ENCODE data around the gene CERK. TPM values are rescaled to one million over a fixed set of nuclear protein-coding genes. Genes with fewer than 3 reads are reported as not detected.

The CERK gene
- total RNA-seq, 2 donors from 2014 or later: 54.9 to 57.6 TPM

DNA sequence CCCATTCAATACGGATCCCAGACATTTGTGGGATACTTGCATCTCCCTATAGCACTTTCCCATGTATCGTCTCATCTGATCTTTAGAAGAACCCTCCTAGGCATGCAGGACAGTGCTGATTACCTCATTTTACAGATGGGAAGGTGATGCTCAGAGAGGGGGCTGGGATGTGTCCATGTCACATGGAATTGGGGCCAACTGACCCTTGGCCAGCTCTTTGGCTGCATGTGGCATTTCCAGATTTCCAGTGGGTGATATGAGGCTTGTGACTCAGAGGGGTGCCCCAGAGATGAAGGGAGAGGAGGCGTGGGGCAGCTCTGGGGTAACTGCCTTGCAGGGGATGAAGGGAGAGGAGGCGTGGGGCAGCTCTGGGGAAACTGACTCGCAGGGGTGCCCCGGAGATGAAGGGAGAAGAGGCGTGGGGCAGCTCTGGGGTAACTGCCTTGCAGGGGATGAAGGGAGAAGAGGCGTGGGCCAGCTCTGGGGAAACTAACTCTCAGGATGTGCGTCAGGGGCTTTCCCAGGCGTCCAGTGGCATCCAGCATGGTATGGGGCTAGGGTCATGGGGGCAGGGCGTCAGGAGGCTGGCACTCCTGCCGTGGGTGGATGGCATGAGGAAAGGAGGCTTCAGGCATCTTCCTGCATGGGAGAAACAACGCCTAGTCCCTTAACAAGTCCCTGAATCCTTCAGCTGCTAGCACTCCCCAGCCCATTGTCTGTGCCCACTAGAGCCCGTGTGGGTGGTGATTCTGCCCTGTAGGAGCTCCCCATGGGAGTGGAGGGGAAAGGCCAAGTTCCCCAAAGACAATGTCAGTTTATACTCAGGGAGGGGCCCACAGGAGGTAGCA, 11.9 kb upstream of the CERK start:
- WGBS, 2 experiments (ENCODE audit: insufficient coverage in 1 of 2, insufficient read length in 1 of 2): 85 to 86% methylated on average over 7 to 14 of the region's 14 CpGs
- H3K36me3 Mint-ChIP-seq (ENCODE audit: low read depth): no peaks in the 10 kb centered on the region
- H3K27ac Mint-ChIP-seq: no peak overlapping the region
- no peak overlapping the region for H3K4me3 ChIP-seq (ENCODE audit: low read length)
- no peaks in the 10 kb centered on the region for H3K4me1 ChIP-seq (ENCODE audit: control insufficient read depth, insufficient read depth, low read length)
- H3K9me3 Mint-ChIP-seq: peaks cover 8% of the 10 kb centered on the region
- TF ChIP-seq, protein P1, sequence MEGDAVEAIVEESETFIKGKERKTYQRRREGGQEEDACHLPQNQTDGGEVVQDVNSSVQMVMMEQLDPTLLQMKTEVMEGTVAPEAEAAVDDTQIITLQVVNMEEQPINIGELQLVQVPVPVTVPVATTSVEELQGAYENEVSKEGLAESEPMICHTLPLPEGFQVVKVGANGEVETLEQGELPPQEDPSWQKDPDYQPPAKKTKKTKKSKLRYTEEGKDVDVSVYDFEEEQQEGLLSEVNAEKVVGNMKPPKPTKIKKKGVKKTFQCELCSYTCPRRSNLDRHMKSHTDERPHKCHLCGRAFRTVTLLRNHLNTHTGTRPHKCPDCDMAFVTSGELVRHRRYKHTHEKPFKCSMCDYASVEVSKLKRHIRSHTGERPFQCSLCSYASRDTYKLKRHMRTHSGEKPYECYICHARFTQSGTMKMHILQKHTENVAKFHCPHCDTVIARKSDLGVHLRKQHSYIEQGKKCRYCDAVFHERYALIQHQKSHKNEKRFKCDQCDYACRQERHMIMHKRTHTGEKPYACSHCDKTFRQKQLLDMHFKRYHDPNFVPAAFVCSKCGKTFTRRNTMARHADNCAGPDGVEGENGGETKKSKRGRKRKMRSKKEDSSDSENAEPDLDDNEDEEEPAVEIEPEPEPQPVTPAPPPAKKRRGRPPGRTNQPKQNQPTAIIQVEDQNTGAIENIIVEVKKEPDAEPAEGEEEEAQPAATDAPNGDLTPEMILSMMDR (conservative IDR thresholded peaks at IDR 0.05): no peak
- no peak overlapping the region for H3K27ac ChIP-seq (ENCODE audit: low read depth, low read length)
- H3K36me3 ChIP-seq (ENCODE audit: control insufficient read depth, insufficient read depth, low read length): no peaks in the 10 kb centered on the region
- no peaks in the 10 kb centered on the region for H3K4me1 Mint-ChIP-seq
- H3K27me3 ChIP-seq (ENCODE audit: control insufficient read depth, insufficient read depth, low read length, poor library complexity, severe bottlenecking): peaks cover 21% of the 10 kb centered on the region
- DNase-seq: no peak
- H3K27me3 Mint-ChIP-seq (ENCODE audit: insufficient read depth): peaks cover 28% of the 10 kb centered on the region
- H3K9ac ChIP-seq (ENCODE audit: extremely low read depth, low read length, poor library complexity, severe bottlenecking): no peak overlapping the region
- H3K9me3 ChIP-seq (ENCODE audit: control insufficient read depth, low read length): peaks cover under 1% of the 10 kb centered on the region
- no peak overlapping the region for H3K4me3 Mint-ChIP-seq

DNA sequence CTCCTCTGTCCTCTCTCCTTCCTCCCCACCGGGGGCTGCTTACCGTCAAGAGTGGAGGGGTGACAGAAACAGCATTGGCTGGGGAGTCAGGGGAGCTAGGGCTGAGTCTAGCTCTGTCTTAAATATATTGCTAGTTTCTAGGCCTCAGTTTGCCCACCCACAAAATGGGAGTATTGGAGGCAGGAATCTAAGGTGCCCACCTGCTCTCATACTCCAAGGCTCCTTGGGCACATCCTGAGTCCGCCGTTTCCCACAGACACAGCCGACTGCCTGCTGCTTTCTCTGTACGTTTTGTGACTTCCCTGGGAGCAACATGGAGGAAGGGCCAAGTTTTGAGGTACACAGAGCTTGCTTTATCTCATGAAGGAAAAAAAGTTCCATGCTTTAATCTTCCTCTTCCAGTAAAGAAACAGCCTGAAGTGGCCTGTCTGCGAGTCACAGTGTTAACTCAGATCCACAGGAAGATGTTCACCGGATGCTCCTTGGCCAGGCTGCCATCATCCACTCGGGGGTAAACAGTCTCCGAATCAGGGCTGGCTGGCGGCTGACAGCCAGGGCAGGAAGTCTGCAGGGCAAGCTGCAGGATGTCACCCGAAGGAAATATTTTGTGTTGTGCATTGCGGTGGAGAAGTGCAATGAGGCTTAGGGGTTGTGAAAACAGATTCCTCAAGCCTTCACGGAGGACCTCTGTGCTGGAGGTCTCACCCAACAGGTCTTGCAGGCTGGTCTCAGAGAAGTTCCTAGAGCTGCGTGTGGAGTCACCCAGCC, 11.0 kb upstream of the CERK start:
- Mint-ChIP-seq H3K36me3 (ENCODE audit: low read depth) (no peaks in the 10 kb centered on the region), H3K27ac (no peak overlapping the region), H3K27me3 (ENCODE audit: insufficient read depth) (peaks cover 28% of the 10 kb centered on the region)

DNA sequence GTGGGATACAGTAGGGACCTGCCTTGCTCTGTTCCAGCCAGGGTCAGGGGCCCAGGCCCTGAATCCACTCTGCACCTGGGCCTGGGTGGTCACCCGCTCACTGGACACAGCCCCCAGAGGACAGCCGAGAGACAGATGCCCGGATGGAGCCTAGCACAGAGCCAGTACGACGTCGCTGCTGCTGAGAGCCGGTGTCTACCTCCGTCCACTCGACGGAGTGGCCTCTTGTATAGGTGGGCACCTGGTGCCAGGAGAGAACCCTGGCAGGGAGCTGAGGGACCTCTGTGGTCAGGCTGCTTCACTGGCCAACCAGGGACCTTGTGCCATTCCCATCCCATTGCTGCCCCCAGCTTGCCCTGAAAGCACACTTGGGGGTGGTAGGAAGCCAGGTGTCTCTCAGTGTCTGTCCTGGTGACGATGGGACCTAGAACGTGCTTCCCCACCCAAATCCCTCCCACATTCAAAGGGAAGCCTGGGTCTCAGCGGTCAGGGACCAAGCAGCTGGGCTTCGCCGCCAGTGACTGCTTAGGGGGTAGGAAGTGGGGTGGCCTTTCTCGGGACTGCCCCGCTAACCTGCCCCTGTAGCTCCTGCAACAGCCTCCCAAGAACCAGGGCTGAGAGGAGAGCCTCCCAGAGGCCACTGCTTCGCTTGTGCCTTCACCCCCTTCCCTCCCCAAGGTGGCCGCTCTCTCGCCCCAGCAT, 10.3 kb upstream of the CERK start:
- H3K4me3 Mint-ChIP-seq: no peak overlapping the region
- H3K9me3 Mint-ChIP-seq: no peaks in the 10 kb centered on the region
- H3K27ac Mint-ChIP-seq: no peak overlapping the region
- H3K27me3 Mint-ChIP-seq (ENCODE audit: insufficient read depth): peaks cover 28% of the 10 kb centered on the region
- Histone ChIP-seq H3K4me3 (ENCODE audit: low read length) (no peak overlapping the region), H3K4me1 (ENCODE audit: control insufficient read depth, insufficient read depth, low read length) (no peaks in the 10 kb centered on the region), H3K9ac (ENCODE audit: extremely low read depth, low read length, poor library complexity, severe bottlenecking) (no peak overlapping the region), H3K9me3 (ENCODE audit: control insufficient read depth, low read length) (no peaks in the 10 kb centered on the region), H3K36me3 (ENCODE audit: control insufficient read depth, insufficient read depth, low read length) (no peaks in the 10 kb centered on the region), H3K27me3 (ENCODE audit: control insufficient read depth, insufficient read depth, low read length, poor library complexity, severe bottlenecking) (peaks cover 21% of the 10 kb centered on the region), H3K27ac (ENCODE audit: low read depth, low read length) (no peak overlapping the region)
- WGBS, 2 experiments (ENCODE audit: insufficient coverage in 1 of 2, insufficient read length in 1 of 2): 83 to 93% methylated on average over 14 to 20 of the region's 20 CpGs
- DNase-seq: no peak
- no peaks in the 10 kb centered on the region for H3K4me1 Mint-ChIP-seq
- TF ChIP-seq, protein P1 (conservative IDR thresholded peaks at IDR 0.05): no peak
- H3K36me3 Mint-ChIP-seq (ENCODE audit: low read depth): no peaks in the 10 kb centered on the region

More for the DNA sequence above, 11.0 kb upstream of the CERK start:
- H3K4me1 ChIP-seq (ENCODE audit: control insufficient read depth, insufficient read depth, low read length): no peaks in the 10 kb centered on the region
- 85 to 86% methylated on average over 13 to 15 of the region's 15 CpGs for WGBS, 2 experiments (ENCODE audit: insufficient coverage in 1 of 2, insufficient read length in 1 of 2)
- H3K4me3 ChIP-seq (ENCODE audit: low read length): no peak overlapping the region
- H3K9me3 ChIP-seq (ENCODE audit: control insufficient read depth, low read length): no peaks in the 10 kb centered on the region
- TF ChIP-seq, protein P1 (conservative IDR thresholded peaks at IDR 0.05): no peak
- no peak overlapping the region for H3K27ac ChIP-seq (ENCODE audit: low read depth, low read length)
- Mint-ChIP-seq H3K4me3 (no peak overlapping the region), H3K9me3 (peaks cover 2% of the 10 kb centered on the region), H3K4me1 (no peaks in the 10 kb centered on the region)
- no peaks in the 10 kb centered on the region for H3K36me3 ChIP-seq (ENCODE audit: control insufficient read depth, insufficient read depth, low read length)
- H3K9ac ChIP-seq (ENCODE audit: extremely low read depth, low read length, poor library complexity, severe bottlenecking): no peak overlapping the region
- DNase-seq: no peak
- H3K27me3 ChIP-seq (ENCODE audit: control insufficient read depth, insufficient read depth, low read length, poor library complexity, severe bottlenecking): peaks cover 21% of the 10 kb centered on the region

Measured in endodermal cell (in vitro differentiated cells).